PC-3 (cell line): ENCODE measurements around the gene JPH4. TPM values are rescaled to one million over a fixed set of nuclear protein-coding genes. Genes with fewer than 3 reads are reported as not detected.
"Not testable (repeated sequence)": the region's sequence is repeated elsewhere in the genome, so short reads cannot be mapped to it uniquely, and the experiment has no call there.

Experiments
- ATAC-seq: fragments of 200-7000 bp; cut with Tn5 transposase; 2 replicates; pipeline ENCODE4 v1.9.1; 2020; ENCODE audit warnings: mild to moderate bottlenecking, moderate library complexity
- BruUV-seq: library from RNA; stranded (reverse); fragments of 400-500 nt; replicated peaks from 2 replicates; lab custom pipeline; 2021; lab: Mats Ljungman, UMichigan
- CTCF ChIA-PET: fragments of 300-600 bp; sonication (Branson Sonifier 250); formaldehyde crosslinking; loops from one replicate; lab custom pipeline; 2022; ENCODE audit warnings: antibody characterized with exemption; lab: Charles Lee
- POLR2A ChIA-PET: fragments of 300-600 bp; sonication (Branson Sonifier 250); formaldehyde crosslinking; loops from one replicate; lab custom pipeline; 2022; ENCODE audit warnings: antibody characterized with exemption; ENCODE audit not compliant: unreplicated experiment; lab: Charles Lee
- DNase-seq: peaks from one replicate; pipeline ENCODE4 v3.0.0-alpha.2; 2015
- H2AFZ ChIP-seq: fragments of 300-600 bp; sonication (generic); 2 replicates; pipeline ENCODE4 v1.6.0; 2016; ENCODE audit warnings: antibody characterized with exemption, low read length
- H3F3A ChIP-seq: fragments of 300-600 bp; sonication (generic); one replicate; pipeline ENCODE4 v1.6.0; 2017; ENCODE audit warnings: antibody characterized with exemption, low read length, control low read depth, mild to moderate bottlenecking; ENCODE audit not compliant: unreplicated experiment
- H3K27ac ChIP-seq: fragments of 300-600 bp; sonication (generic); 2 replicates; pipeline ENCODE4 v1.5.1; 2016; ENCODE audit warnings: mild to moderate bottlenecking, low read length
- H3K27me3 ChIP-seq: fragments of 300-600 bp; sonication (generic); 2 replicates; pipeline ENCODE4 v1.6.1; 2016; ENCODE audit warnings: low read length, mixed read lengths
- H3K36me3 ChIP-seq: fragments of 300-600 bp; sonication (generic); 2 replicates; pipeline ENCODE4 v1.6.1; 2016; ENCODE audit warnings: low read depth, mixed run types, low read length, mixed read lengths
- H3K4me1 ChIP-seq: fragments of 300-600 bp; sonication (generic); 2 replicates; pipeline ENCODE4 v1.5.1; 2016; ENCODE audit warnings: low read length; ENCODE audit not compliant: insufficient read depth
- H3K4me2 ChIP-seq: fragments of 300-600 bp; sonication (generic); 2 replicates; pipeline ENCODE4 v1.6.0; 2016; ENCODE audit warnings: low read length
- H3K4me3 ChIP-seq: fragments of 300-600 bp; sonication (generic); 2 replicates; pipeline ENCODE4 v1.5.1; 2016; ENCODE audit warnings: mild to moderate bottlenecking, low read length, mixed read lengths
- H3K79me2 ChIP-seq: fragments of 300-600 bp; sonication (generic); 2 replicates; pipeline ENCODE4 v1.6.1; 2017; ENCODE audit warnings: low read length, mixed read lengths
- H3K9ac ChIP-seq: fragments of 300-600 bp; sonication (generic); 2 replicates; pipeline ENCODE4 v1.6.0; 2016; ENCODE audit warnings: mild to moderate bottlenecking, low read length
- H3K9me2 ChIP-seq: fragments of 300-600 bp; sonication (generic); replicated peaks from 2 replicates; pipeline ENCODE4 v1.6.1; 2016; ENCODE audit warnings: mixed run types, low read length, mixed read lengths
- H3K9me3 ChIP-seq: fragments of 300-600 bp; sonication (generic); 2 replicates; pipeline ENCODE4 v1.6.1; 2016; ENCODE audit warnings: low read length, mixed read lengths
- H4K20me1 ChIP-seq: fragments of 300-600 bp; sonication (generic); 2 replicates; pipeline ENCODE4 v1.6.1; 2016; ENCODE audit warnings: low read length, mixed read lengths
- EZH2 ChIP-seq: fragments of 300-600 bp; sonication (generic); IDR thresholded peaks from one replicate; pipeline ENCODE4 v1.6.1; 2017; ENCODE audit warnings: antibody characterized with exemption, mild to moderate bottlenecking, low read length; ENCODE audit not compliant: unreplicated experiment
- EZH2phosphoT487 ChIP-seq: fragments of 300-600 bp; sonication (generic); IDR thresholded peaks from 2 replicates; pipeline ENCODE4 v1.6.1; 2018; ENCODE audit warnings: mild to moderate bottlenecking, antibody characterized with exemption, low read length, borderline replicate concordance
- intact Hi-C: fragments of 100-400 bp; cut with micrococcal nuclease; formaldehyde crosslinking; loops from 2 replicates; pipeline ENCODE4 v1.9.0; 2023
- total RNA-seq: library from RNA; depleted of rRNA; stranded (reverse); fragments of >200 nt; gene quantifications from 2 replicates; pipeline ENCODE4 v1.2.3, GENCODE V29; 2014
- TF ChIP-seq, protein P1 (sequence below): fragments of 300-600 bp; sonication (generic); conservative IDR thresholded peaks from 2 replicates; pipeline ENCODE4 v1.5.1; 2017; ENCODE audit warnings: antibody characterized with exemption, low read depth, mild to moderate bottlenecking, low read length

Gene JPH4
- total RNA-seq, 1 experiment from 2014 or later: not detected

DNA sequence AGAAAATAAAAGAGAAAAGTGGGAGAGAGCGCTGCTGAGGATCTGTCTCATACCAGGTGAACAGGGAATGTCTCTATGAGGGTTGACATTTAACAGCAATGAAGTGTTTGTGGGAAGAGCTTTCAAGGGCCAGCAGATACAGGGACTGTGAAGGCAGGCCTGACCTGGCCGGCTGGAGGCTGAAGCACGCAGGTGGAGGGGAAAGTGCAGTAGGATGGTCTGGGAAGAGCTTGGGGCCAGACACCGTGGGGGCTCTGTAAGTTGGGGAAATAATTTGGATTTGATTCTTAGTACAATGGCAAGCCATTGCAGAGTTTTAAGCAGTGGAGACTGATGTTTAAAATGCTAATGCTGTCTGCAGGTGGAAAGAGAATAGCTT, 33.8 kb upstream of the JPH4 start:
- no peak overlapping the region for H3K4me2 ChIP-seq
- BruUV-seq: no TSS peak

DNA sequence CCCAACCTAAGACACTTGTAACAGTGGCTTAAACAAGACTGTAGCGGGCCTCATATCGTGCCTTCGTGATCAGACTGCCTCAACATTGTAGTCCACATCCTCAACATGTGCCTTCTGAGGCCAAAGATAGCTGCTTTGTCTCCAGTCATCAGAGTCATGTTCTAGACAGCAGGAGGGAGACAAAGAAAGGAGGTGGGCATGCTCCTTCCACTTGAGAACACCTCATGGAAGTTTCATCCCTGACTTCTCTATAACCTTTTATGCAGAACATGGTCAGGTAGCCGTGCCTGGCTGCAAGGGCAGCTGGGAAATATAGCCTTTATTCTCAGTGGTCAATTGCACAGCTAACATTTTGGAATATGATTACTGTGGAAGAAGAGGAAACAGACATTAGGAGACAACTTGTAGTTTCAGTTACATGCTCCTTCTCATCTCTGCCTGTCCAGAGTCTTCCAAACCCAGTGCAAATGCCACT, 32.3 kb upstream of the JPH4 start:
- Histone ChIP-seq H3K4me3 (0 out of 2 replicates have a peak overlapping the region, but pooled peaks have one; percentile 9), H3K4me2 (peak overlapping the region; percentile 60), H3K79me2 (no peaks in the 10 kb centered on the region), H3F3A (no peaks in the 10 kb centered on the region), H3K9me2 (no peaks in the 10 kb centered on the region), H3K9me3 (no peaks in the 10 kb centered on the region), H3K27ac (no peak overlapping the region), H3K4me1 (peaks cover 7% of the 10 kb centered on the region), H3K9ac (no peak overlapping the region), H3K27me3 (peaks cover 51% of the 10 kb centered on the region), H4K20me1 (no peaks in the 10 kb centered on the region), H3K36me3 (no peaks in the 10 kb centered on the region), H2AFZ (0 out of 2 replicates have a peak overlapping the region, but pooled peaks have one; percentile 36)
- no TSS peak for BruUV-seq
- POLR2A ChIA-PET: no interaction called here
- CTCF ChIA-PET: no interaction called here
- DNase-seq (no peak), ATAC-seq (no peak)
- no peak for TF ChIP-seq EZH2
- TF ChIP-seq, protein P1, sequence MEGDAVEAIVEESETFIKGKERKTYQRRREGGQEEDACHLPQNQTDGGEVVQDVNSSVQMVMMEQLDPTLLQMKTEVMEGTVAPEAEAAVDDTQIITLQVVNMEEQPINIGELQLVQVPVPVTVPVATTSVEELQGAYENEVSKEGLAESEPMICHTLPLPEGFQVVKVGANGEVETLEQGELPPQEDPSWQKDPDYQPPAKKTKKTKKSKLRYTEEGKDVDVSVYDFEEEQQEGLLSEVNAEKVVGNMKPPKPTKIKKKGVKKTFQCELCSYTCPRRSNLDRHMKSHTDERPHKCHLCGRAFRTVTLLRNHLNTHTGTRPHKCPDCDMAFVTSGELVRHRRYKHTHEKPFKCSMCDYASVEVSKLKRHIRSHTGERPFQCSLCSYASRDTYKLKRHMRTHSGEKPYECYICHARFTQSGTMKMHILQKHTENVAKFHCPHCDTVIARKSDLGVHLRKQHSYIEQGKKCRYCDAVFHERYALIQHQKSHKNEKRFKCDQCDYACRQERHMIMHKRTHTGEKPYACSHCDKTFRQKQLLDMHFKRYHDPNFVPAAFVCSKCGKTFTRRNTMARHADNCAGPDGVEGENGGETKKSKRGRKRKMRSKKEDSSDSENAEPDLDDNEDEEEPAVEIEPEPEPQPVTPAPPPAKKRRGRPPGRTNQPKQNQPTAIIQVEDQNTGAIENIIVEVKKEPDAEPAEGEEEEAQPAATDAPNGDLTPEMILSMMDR: no peak
- no peak for TF ChIP-seq EZH2phosphoT487
- intact Hi-C loops: no loop called here

More for the DNA sequence above, 33.8 kb upstream of the JPH4 start:
- TF ChIP-seq EZH2phosphoT487 (no peak), EZH2 (no peak)
- TF ChIP-seq, protein P1: no peak
- Histone ChIP-seq H4K20me1 (no peaks in the 10 kb centered on the region), H3K9me3 (no peaks in the 10 kb centered on the region), H3K9ac (no peak overlapping the region), H3K36me3 (no peaks in the 10 kb centered on the region), H3K4me3 (no peak overlapping the region), H3K79me2 (no peaks in the 10 kb centered on the region), H3K27me3 (peaks cover 38% of the 10 kb centered on the region), H3K9me2 (no peaks in the 10 kb centered on the region), H3K27ac (no peak overlapping the region), H3K4me1 (peaks cover 7% of the 10 kb centered on the region), H3F3A (no peaks in the 10 kb centered on the region), H2AFZ (no peak overlapping the region)
- POLR2A ChIA-PET: interaction anchor here (0.6 kb wide), 1 partner anchor 332 kb away, joined by 3 read pairs; no protein-coding TSS in a partner anchor
- CTCF ChIA-PET: no interaction called here
- no peak for DNase-seq
- no peak for ATAC-seq
- intact Hi-C loops: no loop called here

- H3K79me2 ChIP-seq: no peaks in the 10 kb centered on the region
- H2AFZ ChIP-seq: no peak overlapping the region
- H3K9me3 ChIP-seq: no peaks in the 10 kb centered on the region
- H3K27me3 ChIP-seq: peaks cover 51% of the 10 kb centered on the region
- no peak overlapping the region for H3K4me2 ChIP-seq
- H4K20me1 ChIP-seq: no peaks in the 10 kb centered on the region
- ChIA-PET CTCF (no interaction called here), POLR2A (no interaction called here)
- H3K36me3 ChIP-seq: no peaks in the 10 kb centered on the region
- intact Hi-C loops: no loop called here
- H3K27ac ChIP-seq: no peak overlapping the region
- DNase-seq: no peak
- no peak overlapping the region for H3K9ac ChIP-seq
- no peak for ATAC-seq
- H3K4me1 ChIP-seq: peaks cover 7% of the 10 kb centered on the region
- TF ChIP-seq EZH2phosphoT487 (no peak), EZH2 (no peak)
- TF ChIP-seq, protein P1: no peak
- H3K9me2 ChIP-seq: no peaks in the 10 kb centered on the region
- no peak overlapping the region for H3K4me3 ChIP-seq
- no peaks in the 10 kb centered on the region for H3F3A ChIP-seq
- BruUV-seq: no TSS peak
Observed at GRCh38 chr14:23610090-23610814, 31.7 kb upstream of the JPH4 start.

- H3F3A ChIP-seq, H3K4me1 ChIP-seq, H2AFZ ChIP-seq, H3K4me2 ChIP-seq, H3K9me2 ChIP-seq, H3K27ac ChIP-seq, intact Hi-C loops, POLR2A ChIA-PET, BruUV-seq, H3K79me2 ChIP-seq, H3K36me3 ChIP-seq, DNase-seq, ATAC-seq, CTCF ChIA-PET, H3K9ac ChIP-seq, H3K4me3 ChIP-seq, H3K9me3 ChIP-seq, H4K20me1 ChIP-seq: not testable (repeated sequence)
- H3K27me3 ChIP-seq: peaks cover 51% of the 10 kb centered on the region
Observed at GRCh38 chr14:23609411-23610089, 31.0 kb upstream of the JPH4 start.
